ENCODE data around the gene NME9. TPM values are rescaled to one million over a fixed set of nuclear protein-coding genes. Genes with fewer than 3 reads are reported as not detected.
A peak's percentile ranks its signal among the peaks of the same experiment; 100 is the strongest.

Gene NME9
- total RNA-seq, 1 donor from 2014 or later: not detected

- no peaks in the 10 kb centered on the region for H3K36me3 Mint-ChIP-seq (ENCODE audit: low read depth)
- peaks cover 11% of the 10 kb centered on the region for H3K27me3 Mint-ChIP-seq (ENCODE audit: low read depth)
- H3K4me1 Mint-ChIP-seq (ENCODE audit: low read depth): peaks cover 9% of the 10 kb centered on the region
- peak overlapping the region; percentile 84 for H3K4me3 Mint-ChIP-seq (ENCODE audit: unreplicated experiment)
- H3K9me3 Mint-ChIP-seq (ENCODE audit: low read depth): no peaks in the 10 kb centered on the region
- TF ChIP-seq CTCF (IDR thresholded peaks at IDR 0.05): no peak
- no peak overlapping the region for H3K27ac Mint-ChIP-seq (ENCODE audit: unreplicated experiment)
- no peak for DNase-seq (ENCODE audit: low spot score)
These were observed 288 bp upstream of the NME9 start for GRCh38 chr3:138329984-138330293.

GRCh38 chr3:138328341-138328740, 1.3 kb downstream of the NME9 start:
- Mint-ChIP-seq H3K27me3 (ENCODE audit: low read depth) (no peaks in the 10 kb centered on the region), H3K4me1 (ENCODE audit: low read depth) (peaks cover 9% of the 10 kb centered on the region), H3K27ac (ENCODE audit: unreplicated experiment) (no peak overlapping the region), H3K4me3 (ENCODE audit: unreplicated experiment) (no peak overlapping the region), H3K9me3 (ENCODE audit: low read depth) (no peaks in the 10 kb centered on the region), H3K36me3 (ENCODE audit: low read depth) (no peaks in the 10 kb centered on the region)
- TF ChIP-seq CTCF (IDR thresholded peaks at IDR 0.05): no peak
- no peak for DNase-seq (ENCODE audit: low spot score)

- H3K9me3 Mint-ChIP-seq (ENCODE audit: low read depth): no peaks in the 10 kb centered on the region
- peaks cover 9% of the 10 kb centered on the region for H3K4me1 Mint-ChIP-seq (ENCODE audit: low read depth)
- H3K36me3 Mint-ChIP-seq (ENCODE audit: low read depth): no peaks in the 10 kb centered on the region
- H3K27ac Mint-ChIP-seq (ENCODE audit: unreplicated experiment): no peak overlapping the region
- no peaks in the 10 kb centered on the region for H3K27me3 Mint-ChIP-seq (ENCODE audit: low read depth)
- DNase-seq (ENCODE audit: low spot score): no peak
- no peak overlapping the region for H3K4me3 Mint-ChIP-seq (ENCODE audit: unreplicated experiment)
- no peak for TF ChIP-seq CTCF (IDR thresholded peaks at IDR 0.05)
These were observed 1.8 kb downstream of the NME9 start for GRCh38 chr3:138327831-138328230.

- DNase-seq (ENCODE audit: low spot score): no peak
- H3K27me3 Mint-ChIP-seq (ENCODE audit: low read depth): no peaks in the 10 kb centered on the region
- H3K4me3 Mint-ChIP-seq (ENCODE audit: unreplicated experiment): no peak overlapping the region
These were observed 2.6 kb downstream of the NME9 start for GRCh38 chr3:138326866-138327595.

GRCh38 chr3:138325990-138326389, 3.7 kb downstream of the NME9 start:
- no peak for DNase-seq (ENCODE audit: low spot score)
- no peak for TF ChIP-seq CTCF (IDR thresholded peaks at IDR 0.05)
- Mint-ChIP-seq H3K27ac (ENCODE audit: unreplicated experiment) (no peak overlapping the region), H3K9me3 (ENCODE audit: low read depth) (no peaks in the 10 kb centered on the region), H3K4me3 (ENCODE audit: unreplicated experiment) (no peak overlapping the region), H3K4me1 (ENCODE audit: low read depth) (peaks cover 14% of the 10 kb centered on the region), H3K27me3 (ENCODE audit: low read depth) (no peaks in the 10 kb centered on the region), H3K36me3 (ENCODE audit: low read depth) (no peaks in the 10 kb centered on the region)

More at GRCh38 chr3:138326866-138327595, 2.6 kb downstream of the NME9 start:
- H3K9me3 Mint-ChIP-seq (ENCODE audit: low read depth): no peaks in the 10 kb centered on the region
- peaks cover 9% of the 10 kb centered on the region for H3K4me1 Mint-ChIP-seq (ENCODE audit: low read depth)
- TF ChIP-seq CTCF (IDR thresholded peaks at IDR 0.05): no peak
- no peaks in the 10 kb centered on the region for H3K36me3 Mint-ChIP-seq (ENCODE audit: low read depth)
- H3K27ac Mint-ChIP-seq (ENCODE audit: unreplicated experiment): no peak overlapping the region
